Activated T-helper 17 cell treated with anti-CD3 and anti-CD28 coated beads, Interleukin-2, amount 50 U/mL, for 72 hours (primary cell): ENCODE measurements around the gene ANKRD12. TPM values are rescaled to one million over a fixed set of nuclear protein-coding genes. Genes with fewer than 3 reads are reported as not detected.

ENCODE experiments used
- ATAC-seq: fragments of 150-1000 bp; cut with Tn5 transposase; replicated peaks from 2 replicates; pipeline ENCODE4 v1.10.0; 2021; ENCODE audit warnings: mild to moderate bottlenecking, moderate library complexity
- H3K27ac Mint-ChIP-seq: one replicate; pipeline ENCODE4 v1.8.0; 2022; ENCODE audit warnings: mixed read lengths
- H3K27me3 Mint-ChIP-seq: one replicate; pipeline ENCODE4 v1.8.0; 2022; ENCODE audit warnings: mixed read lengths
- H3K36me3 Mint-ChIP-seq: one replicate; pipeline ENCODE4 v1.8.0; 2022; ENCODE audit warnings: low read depth, mild to moderate bottlenecking, mixed read lengths
- H3K4me1 Mint-ChIP-seq: one replicate; pipeline ENCODE4 v1.8.0; 2022; ENCODE audit warnings: mixed read lengths
- H3K4me3 Mint-ChIP-seq: one replicate; pipeline ENCODE4 v1.8.0; 2022; ENCODE audit warnings: mild to moderate bottlenecking, mixed read lengths
- H3K9me3 Mint-ChIP-seq: one replicate; pipeline ENCODE4 v1.8.0; 2022; ENCODE audit warnings: mixed read lengths
- total RNA-seq, 2 donors: library from RNA; stranded (reverse); gene quantifications; one replicate each; pipeline ENCODE4 v1.2.3, GENCODE V29; 2022

ANKRD12 gene
- total RNA-seq, 2 donors from 2014 or later, result 104 to 170 TPM

GRCh38 chr18:9173770-9174233 is 37.2 kb downstream of the ANKRD12 start:
- ATAC-seq, result peak; percentile 87
- peak overlapping the region; percentile 43 for H3K4me3 Mint-ChIP-seq
- peaks cover 51% of the 10 kb centered on the region for H3K4me1 Mint-ChIP-seq
- H3K9me3 Mint-ChIP-seq, result no peaks in the 10 kb centered on the region
- H3K27ac Mint-ChIP-seq, result peak overlapping the region; percentile 8
- H3K27me3 Mint-ChIP-seq, result no peaks in the 10 kb centered on the region
- H3K36me3 Mint-ChIP-seq, result peaks cover 77% of the 10 kb centered on the region

GRCh38 chr18:9174302-9174701 is 37.7 kb downstream of the ANKRD12 start:
- Mint-ChIP-seq H3K27me3 (no peaks in the 10 kb centered on the region), H3K4me3 (peak overlapping the region; percentile 43), H3K9me3 (no peaks in the 10 kb centered on the region), H3K27ac (peak overlapping the region; percentile 8), H3K4me1 (peaks cover 49% of the 10 kb centered on the region), H3K36me3 (peaks cover 76% of the 10 kb centered on the region)
- peak; percentile 30 for ATAC-seq

- no peak for ATAC-seq
- H3K27ac Mint-ChIP-seq, result peak overlapping the region; percentile 8
- peaks cover 51% of the 10 kb centered on the region for H3K4me1 Mint-ChIP-seq
- H3K4me3 Mint-ChIP-seq, result no peak overlapping the region
- peaks cover 70% of the 10 kb centered on the region for H3K36me3 Mint-ChIP-seq
- H3K9me3 Mint-ChIP-seq, result no peaks in the 10 kb centered on the region
- H3K27me3 Mint-ChIP-seq, result no peaks in the 10 kb centered on the region
Measured at GRCh38 chr18:9175115-9175514, 38.5 kb downstream of the ANKRD12 start.

GRCh38 chr18:9177031-9177430 is 40.5 kb downstream of the ANKRD12 start:
- Mint-ChIP-seq H3K4me3 (no peak overlapping the region), H3K27ac (no peak overlapping the region), H3K9me3 (no peaks in the 10 kb centered on the region), H3K4me1 (peaks cover 45% of the 10 kb centered on the region), H3K27me3 (no peaks in the 10 kb centered on the region), H3K36me3 (peaks cover 70% of the 10 kb centered on the region)
- no peak for ATAC-seq

- Mint-ChIP-seq H3K4me3 (no peak overlapping the region), H3K9me3 (no peaks in the 10 kb centered on the region)
Measured at GRCh38 chr18:9177466-9177865, 40.9 kb downstream of the ANKRD12 start.

GRCh38 chr18:9178557-9178956 is 42.0 kb downstream of the ANKRD12 start:
- no peak overlapping the region for H3K4me3 Mint-ChIP-seq
- H3K36me3 Mint-ChIP-seq, result peaks cover 77% of the 10 kb centered on the region
- no peaks in the 10 kb centered on the region for H3K27me3 Mint-ChIP-seq
- H3K9me3 Mint-ChIP-seq, result no peaks in the 10 kb centered on the region
- ATAC-seq, result no peak
- peak overlapping the region; percentile 1 for H3K27ac Mint-ChIP-seq
- H3K4me1 Mint-ChIP-seq, result peaks cover 33% of the 10 kb centered on the region

More at GRCh38 chr18:9177466-9177865, 40.9 kb downstream of the ANKRD12 start:
- Mint-ChIP-seq H3K27me3 (no peaks in the 10 kb centered on the region), H3K36me3 (peaks cover 70% of the 10 kb centered on the region), H3K27ac (no peak overlapping the region), H3K4me1 (peaks cover 41% of the 10 kb centered on the region)
- ATAC-seq, result no peak

- no peaks in the 10 kb centered on the region for H3K9me3 Mint-ChIP-seq
- peaks cover 85% of the 10 kb centered on the region for H3K36me3 Mint-ChIP-seq
- no peak overlapping the region for H3K4me3 Mint-ChIP-seq
- H3K4me1 Mint-ChIP-seq, result peaks cover 33% of the 10 kb centered on the region
- ATAC-seq, result no peak
- no peaks in the 10 kb centered on the region for H3K27me3 Mint-ChIP-seq
- no peak overlapping the region for H3K27ac Mint-ChIP-seq
Measured at GRCh38 chr18:9181275-9181674, 44.7 kb downstream of the ANKRD12 start.

GRCh38 chr18:9182852-9183399 is 46.3 kb downstream of the ANKRD12 start:
- Mint-ChIP-seq H3K27ac (peak overlapping the region; percentile 29), H3K9me3 (no peaks in the 10 kb centered on the region), H3K4me3 (peak overlapping the region; percentile 68), H3K27me3 (no peaks in the 10 kb centered on the region), H3K36me3 (peaks cover 85% of the 10 kb centered on the region), H3K4me1 (peaks cover 27% of the 10 kb centered on the region)
- no peak for ATAC-seq

- peak overlapping the region; percentile 80 for H3K27ac Mint-ChIP-seq
- no peaks in the 10 kb centered on the region for H3K27me3 Mint-ChIP-seq
- H3K9me3 Mint-ChIP-seq, result no peaks in the 10 kb centered on the region
- H3K4me3 Mint-ChIP-seq, result peak overlapping the region; percentile 68
- H3K36me3 Mint-ChIP-seq, result peaks cover 95% of the 10 kb centered on the region
- H3K4me1 Mint-ChIP-seq, result peaks cover 19% of the 10 kb centered on the region
- ATAC-seq, result peak; percentile 88
Measured at GRCh38 chr18:9184998-9185613, 48.5 kb downstream of the ANKRD12 start.

GRCh38 chr18:9188359-9189231 is 52.0 kb downstream of the ANKRD12 start:
- no peak overlapping the region for H3K4me3 Mint-ChIP-seq
- H3K27ac Mint-ChIP-seq, result no peak overlapping the region
- no peak for ATAC-seq
- no peaks in the 10 kb centered on the region for H3K9me3 Mint-ChIP-seq
- peaks cover 98% of the 10 kb centered on the region for H3K36me3 Mint-ChIP-seq
- no peaks in the 10 kb centered on the region for H3K27me3 Mint-ChIP-seq
- H3K4me1 Mint-ChIP-seq, result peaks cover 26% of the 10 kb centered on the region

GRCh38 chr18:9189491-9189890 is 52.9 kb downstream of the ANKRD12 start:
- no peak overlapping the region for H3K27ac Mint-ChIP-seq
- peaks cover 98% of the 10 kb centered on the region for H3K36me3 Mint-ChIP-seq
- peaks cover 29% of the 10 kb centered on the region for H3K4me1 Mint-ChIP-seq
- no peak overlapping the region for H3K4me3 Mint-ChIP-seq
- no peaks in the 10 kb centered on the region for H3K27me3 Mint-ChIP-seq
- H3K9me3 Mint-ChIP-seq, result no peaks in the 10 kb centered on the region
- ATAC-seq, result no peak

GRCh38 chr18:9191658-9192256 is 55.2 kb downstream of the ANKRD12 start:
- peak; percentile 59 for ATAC-seq
- H3K36me3 Mint-ChIP-seq, result peaks cover 98% of the 10 kb centered on the region
- peak overlapping the region; percentile 71 for H3K27ac Mint-ChIP-seq
- H3K27me3 Mint-ChIP-seq, result no peaks in the 10 kb centered on the region
- peaks cover 23% of the 10 kb centered on the region for H3K4me1 Mint-ChIP-seq
- peak overlapping the region; percentile 6 for H3K4me3 Mint-ChIP-seq
- H3K9me3 Mint-ChIP-seq, result no peaks in the 10 kb centered on the region

GRCh38 chr18:9193031-9193430 is 56.5 kb downstream of the ANKRD12 start:
- H3K4me1 Mint-ChIP-seq, result peaks cover 23% of the 10 kb centered on the region
- ATAC-seq, result no peak
- H3K4me3 Mint-ChIP-seq, result no peak overlapping the region
- H3K27me3 Mint-ChIP-seq, result no peaks in the 10 kb centered on the region
- H3K27ac Mint-ChIP-seq, result peak overlapping the region; percentile 71
- H3K36me3 Mint-ChIP-seq, result peaks cover 100% of the 10 kb centered on the region
- no peaks in the 10 kb centered on the region for H3K9me3 Mint-ChIP-seq

GRCh38 chr18:9196568-9196967 is 60.0 kb downstream of the ANKRD12 start:
- no peak overlapping the region for H3K27ac Mint-ChIP-seq

More at GRCh38 chr18:9196568-9196967, 60.0 kb downstream of the ANKRD12 start:
- Mint-ChIP-seq H3K4me3 (no peak overlapping the region), H3K27me3 (no peaks in the 10 kb centered on the region), H3K9me3 (no peaks in the 10 kb centered on the region), H3K36me3 (peaks cover 99% of the 10 kb centered on the region), H3K4me1 (peaks cover 27% of the 10 kb centered on the region)
- no peak for ATAC-seq
